Measurements from ENCODE around the gene DSCAM. TPM values are rescaled to one million over a fixed set of nuclear protein-coding genes. Genes with fewer than 3 reads are reported as not detected.

DSCAM gene
- total RNA-seq, 2 experiments from 2014 or later = not detected

DNA sequence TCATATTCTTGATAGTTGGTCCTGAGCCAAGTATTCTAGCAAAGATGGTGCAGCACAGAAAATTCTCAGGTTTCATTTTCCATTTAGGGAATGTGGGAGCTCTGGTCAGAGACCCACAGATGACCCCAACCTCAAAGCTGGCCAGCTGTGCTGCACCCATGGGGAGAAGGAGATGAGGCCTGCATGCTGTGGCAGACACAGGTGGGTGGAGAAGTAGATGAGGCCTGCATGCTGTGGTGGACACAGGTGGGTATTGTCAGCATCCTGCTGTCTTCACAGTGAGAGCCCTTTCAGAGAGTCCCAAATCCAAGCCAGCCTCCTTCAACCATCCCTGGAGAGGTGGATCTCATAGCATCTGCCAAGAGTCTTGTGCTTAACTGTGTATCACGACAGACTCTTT lies 77.7 kb downstream of the DSCAM start:
- TF ChIP-seq, protein P1, sequence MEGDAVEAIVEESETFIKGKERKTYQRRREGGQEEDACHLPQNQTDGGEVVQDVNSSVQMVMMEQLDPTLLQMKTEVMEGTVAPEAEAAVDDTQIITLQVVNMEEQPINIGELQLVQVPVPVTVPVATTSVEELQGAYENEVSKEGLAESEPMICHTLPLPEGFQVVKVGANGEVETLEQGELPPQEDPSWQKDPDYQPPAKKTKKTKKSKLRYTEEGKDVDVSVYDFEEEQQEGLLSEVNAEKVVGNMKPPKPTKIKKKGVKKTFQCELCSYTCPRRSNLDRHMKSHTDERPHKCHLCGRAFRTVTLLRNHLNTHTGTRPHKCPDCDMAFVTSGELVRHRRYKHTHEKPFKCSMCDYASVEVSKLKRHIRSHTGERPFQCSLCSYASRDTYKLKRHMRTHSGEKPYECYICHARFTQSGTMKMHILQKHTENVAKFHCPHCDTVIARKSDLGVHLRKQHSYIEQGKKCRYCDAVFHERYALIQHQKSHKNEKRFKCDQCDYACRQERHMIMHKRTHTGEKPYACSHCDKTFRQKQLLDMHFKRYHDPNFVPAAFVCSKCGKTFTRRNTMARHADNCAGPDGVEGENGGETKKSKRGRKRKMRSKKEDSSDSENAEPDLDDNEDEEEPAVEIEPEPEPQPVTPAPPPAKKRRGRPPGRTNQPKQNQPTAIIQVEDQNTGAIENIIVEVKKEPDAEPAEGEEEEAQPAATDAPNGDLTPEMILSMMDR (IDR thresholded peaks at IDR 0.05) = no peak
- Mint-ChIP-seq H3K27ac (no peak overlapping the region), H3K4me3 (no peak overlapping the region), H3K36me3 (ENCODE audit: low read depth) (no peaks in the 10 kb centered on the region), H3K4me1 (ENCODE audit: low read depth) (no peaks in the 10 kb centered on the region), H3K9me3 (no peaks in the 10 kb centered on the region), H3K27me3 (no peaks in the 10 kb centered on the region)
- no peak overlapping the region for H3K27ac ChIP-seq (ENCODE audit: low read depth in 1 of 2, low read length in 2 of 2)
- intact Hi-C loops (cut with DNase I, micrococcal nuclease) = no loop called here
- CTCF ChIA-PET = no interaction called here
- H3K27me3 ChIP-seq (ENCODE audit: control insufficient read depth in 1 of 2, insufficient read depth in 2 of 2, low read length in 2 of 2) = no peaks in the 10 kb centered on the region
- H3K9me3 ChIP-seq (ENCODE audit: control insufficient read depth in 1 of 2, insufficient read depth in 1 of 2, low read length in 2 of 2) = peaks cover 0 to 15% of the 10 kb centered on the region in 2 experiments
- DNase-seq = no peak
- no peak for ATAC-seq (ENCODE audit: poor library complexity)
- no peaks in the 10 kb centered on the region for H3K36me3 ChIP-seq (ENCODE audit: insufficient read depth, low read length)
- POLR2A ChIA-PET = no interaction called here
- no peaks in the 10 kb centered on the region for H3K4me1 ChIP-seq (ENCODE audit: insufficient read depth, low read length)
- no peak overlapping the region for H3K4me3 ChIP-seq (ENCODE audit: low read length)

DNA sequence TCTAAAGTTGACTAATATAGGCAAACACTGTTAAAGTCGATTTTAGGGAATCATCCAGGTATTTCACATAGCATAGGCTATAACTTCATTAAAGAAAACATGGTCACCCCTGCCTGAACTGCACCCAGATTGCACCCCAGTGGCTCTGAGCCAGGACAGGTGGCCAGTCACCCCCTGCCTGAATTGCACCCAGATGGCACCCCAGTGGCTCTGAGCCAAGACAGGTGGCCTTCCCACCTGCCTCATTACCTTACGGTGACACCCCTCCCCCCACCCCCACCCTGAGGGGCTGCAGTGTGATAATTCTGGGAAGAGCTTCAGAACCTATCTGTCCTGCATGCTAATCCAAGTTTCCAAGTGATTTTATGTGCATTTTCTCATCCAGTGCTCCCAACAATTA lies 78.9 kb downstream of the DSCAM start:
- Histone ChIP-seq H3K4me1 (ENCODE audit: insufficient read depth, low read length) (no peaks in the 10 kb centered on the region), H3K36me3 (ENCODE audit: insufficient read depth, low read length) (no peaks in the 10 kb centered on the region), H3K27me3 (ENCODE audit: control insufficient read depth in 1 of 2, insufficient read depth in 2 of 2, low read length in 2 of 2) (no peaks in the 10 kb centered on the region), H3K27ac (ENCODE audit: low read depth in 1 of 2, low read length in 2 of 2) (no peak overlapping the region), H3K4me3 (ENCODE audit: low read length) (no peak overlapping the region), H3K9me3 (ENCODE audit: control insufficient read depth in 1 of 2, insufficient read depth in 1 of 2, low read length in 2 of 2) (peaks cover 0 to 15% of the 10 kb centered on the region in 2 experiments)
- TF ChIP-seq, protein P1 (IDR thresholded peaks at IDR 0.05) = no peak
- H3K4me3 Mint-ChIP-seq = no peak overlapping the region
- CTCF ChIA-PET = no interaction called here
- no peaks in the 10 kb centered on the region for H3K36me3 Mint-ChIP-seq (ENCODE audit: low read depth)
- POLR2A ChIA-PET = no interaction called here
- no peak overlapping the region for H3K27ac Mint-ChIP-seq
- no peaks in the 10 kb centered on the region for H3K9me3 Mint-ChIP-seq
- no peaks in the 10 kb centered on the region for H3K4me1 Mint-ChIP-seq (ENCODE audit: low read depth)
- DNase-seq = no peak
- no peaks in the 10 kb centered on the region for H3K27me3 Mint-ChIP-seq
- intact Hi-C loops (cut with DNase I, micrococcal nuclease) = no loop called here
- ATAC-seq (ENCODE audit: poor library complexity) = no peak

DNA sequence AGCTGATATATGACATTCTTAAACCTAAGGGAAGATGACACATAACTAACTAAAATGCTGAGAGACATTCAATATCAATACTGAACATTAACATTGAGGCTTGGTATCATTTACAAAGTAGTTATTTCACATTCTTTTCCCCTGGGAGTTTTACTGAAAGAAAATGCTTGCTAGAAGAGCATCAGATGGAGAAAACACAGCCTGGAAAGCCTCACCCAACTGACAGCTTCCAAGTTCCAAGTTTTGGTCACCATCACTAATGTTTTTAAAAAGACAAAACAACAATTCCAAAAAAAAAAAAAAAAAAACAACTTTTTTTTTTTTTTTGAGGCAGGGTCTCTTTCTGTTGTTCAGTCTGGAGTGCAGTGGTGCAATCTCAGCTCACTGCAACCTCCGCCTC lies 80.6 kb downstream of the DSCAM start:
- POLR2A ChIA-PET = no interaction called here

More for the DNA sequence above, 80.6 kb downstream of the DSCAM start:
- ATAC-seq (ENCODE audit: poor library complexity) (no peak), DNase-seq (no peak)
- no peaks in the 10 kb centered on the region for H3K36me3 Mint-ChIP-seq (ENCODE audit: low read depth)
- H3K27me3 ChIP-seq (ENCODE audit: control insufficient read depth in 1 of 2, insufficient read depth in 2 of 2, low read length in 2 of 2) = no peaks in the 10 kb centered on the region
- no peaks in the 10 kb centered on the region for H3K4me1 ChIP-seq (ENCODE audit: insufficient read depth, low read length)
- intact Hi-C loops (cut with DNase I, micrococcal nuclease) = no loop called here
- CTCF ChIA-PET = no interaction called here
- no peak overlapping the region for H3K4me3 Mint-ChIP-seq
- no peak overlapping the region for H3K4me3 ChIP-seq (ENCODE audit: low read length)
- no peaks in the 10 kb centered on the region for H3K9me3 Mint-ChIP-seq
- no peak overlapping the region for H3K27ac Mint-ChIP-seq
- TF ChIP-seq, protein P1 (IDR thresholded peaks at IDR 0.05) = no peak
- peaks cover 0 to 11% of the 10 kb centered on the region in 2 experiments for H3K9me3 ChIP-seq (ENCODE audit: control insufficient read depth in 1 of 2, insufficient read depth in 1 of 2, low read length in 2 of 2)
- H3K4me1 Mint-ChIP-seq (ENCODE audit: low read depth) = no peaks in the 10 kb centered on the region
- H3K36me3 ChIP-seq (ENCODE audit: insufficient read depth, low read length) = no peaks in the 10 kb centered on the region
- no peak overlapping the region for H3K27ac ChIP-seq (ENCODE audit: low read depth in 1 of 2, low read length in 2 of 2)
- no peaks in the 10 kb centered on the region for H3K27me3 Mint-ChIP-seq
